Panc1 (cell line): ENCODE data around the gene FSHR. TPM values are rescaled to one million over a fixed set of nuclear protein-coding genes. Genes with fewer than 3 reads are reported as not detected.

Experiments
- ATAC-seq: fragments of 200-7000 bp; cut with Tn5 transposase; 2 replicates; pipeline ENCODE4 v1.9.1; 2020; ENCODE audit warnings: mild to moderate bottlenecking, moderate library complexity
- BruUV-seq: library from RNA; stranded (reverse); fragments of 400-500 nt; replicated peaks from 2 replicates; lab custom pipeline; 2021; lab: Mats Ljungman, UMichigan
- CTCF ChIA-PET: fragments of 300-600 bp; sonication (Branson Sonifier 250); formaldehyde crosslinking; loops from one replicate; lab custom pipeline; 2022; ENCODE audit warnings: antibody characterized with exemption; lab: Charles Lee
- POLR2A ChIA-PET: fragments of 300-600 bp; sonication (Branson Sonifier 250); formaldehyde crosslinking; loops from one replicate; lab custom pipeline; 2022; ENCODE audit warnings: antibody characterized with exemption; lab: Charles Lee
- DNase-seq: peaks from one replicate; pipeline ENCODE4 v3.0.0-alpha.2; 2010; ENCODE audit warnings: low read depth, low spot score
- H3K27ac ChIP-seq: 2 replicates; pipeline ENCODE4 v1.5.1; 2011; ENCODE audit warnings: mild to moderate bottlenecking, low read length, inconsistent platforms
- H3K27me3 ChIP-seq: fragments of 200-500 bp; sonication (Bioruptor generic); 2 replicates; pipeline ENCODE4 v1.6.0; 2014; ENCODE audit warnings: low read length, inconsistent platforms; ENCODE audit not compliant: control insufficient read depth, insufficient read depth
- H3K36me3 ChIP-seq: fragments of 200-500 bp; sonication (Bioruptor generic); 2 replicates; pipeline ENCODE4 v1.5.1; 2014; ENCODE audit warnings: inconsistent platforms, mild to moderate bottlenecking, low read length, moderate library complexity; ENCODE audit not compliant: control insufficient read depth, insufficient read depth
- H3K4me1 ChIP-seq: 2 replicates; pipeline ENCODE4 v1.5.1; 2011; ENCODE audit warnings: inconsistent platforms, mild to moderate bottlenecking, low read length, moderate library complexity; ENCODE audit not compliant: control insufficient read depth, insufficient read depth
- H3K4me3 ChIP-seq, 2 experiments: 2 replicates each; pipeline ENCODE4 v1.5.1; 2011 to 2012; ENCODE audit warnings: low read depth in 2 of 2, low read length in 2 of 2, mild to moderate bottlenecking in 2 of 2, inconsistent platforms in 1 of 2, moderate library complexity in 1 of 2
- H3K9me3 ChIP-seq: fragments of 200-500 bp; sonication (Bioruptor generic); 2 replicates; pipeline ENCODE4 v1.5.1; 2014; ENCODE audit warnings: low read depth, mild to moderate bottlenecking, inconsistent platforms, low read length, moderate library complexity; ENCODE audit not compliant: control insufficient read depth, insufficient read depth
- CTCF ChIP-seq: fragments of 450-650 bp; IDR thresholded peaks from 2 replicates; pipeline ENCODE4 v1.5.1; 2017; ENCODE audit warnings: mild to moderate bottlenecking
- POLR2AphosphoS5 ChIP-seq: IDR thresholded peaks from 2 replicates; pipeline ENCODE4 v1.6.1; 2012; ENCODE audit warnings: mild to moderate bottlenecking, low read depth, low read length, moderate library complexity
- REST ChIP-seq, 2 experiments: IDR thresholded peaks; 2 replicates each; pipeline ENCODE4 v1.6.1; 2011 to 2012; ENCODE audit warnings: low read depth in 2 of 2, control low read depth in 1 of 2, low read length in 1 of 2, mild to moderate bottlenecking in 1 of 2, moderate library complexity in 1 of 2; ENCODE audit not compliant: insufficient read depth in 1 of 2
- SIN3A ChIP-seq: IDR thresholded peaks from 2 replicates; pipeline ENCODE4 v1.6.1; 2012; ENCODE audit warnings: low read depth, mild to moderate bottlenecking, low read length, moderate library complexity, borderline replicate concordance; ENCODE audit not compliant: insufficient read depth
- TCF7L2 ChIP-seq: IDR thresholded peaks from 2 replicates; pipeline ENCODE4 v1.6.1; 2011; ENCODE audit warnings: mild to moderate bottlenecking, low read depth, low read length, inconsistent platforms
- in situ Hi-C: cut with HindIII; loops from 2 replicates; pipeline ENCODE4 v1.10.0; 2016; ENCODE audit warnings: low sequenced_read_pairs, low pct_unique_long_range_greater_than_20kb
- intact Hi-C: fragments of 100-400 bp; cut with micrococcal nuclease; formaldehyde crosslinking; loops from one replicate; pipeline ENCODE4 v1.10.0; 2022; ENCODE audit not compliant: unreplicated experiment
- total RNA-seq: library from RNA; stranded (reverse); gene quantifications from one replicate; pipeline ENCODE4 v1.2.1, GENCODE V29; 2021; ENCODE audit not compliant: unreplicated experiment

Gene FSHR
- total RNA-seq, 1 experiment from 2014 or later = not detected

- Histone ChIP-seq H3K9me3 (no peaks in the 10 kb centered on the region), H3K4me1 (no peaks in the 10 kb centered on the region), H3K27me3 (no peaks in the 10 kb centered on the region), H3K36me3 (no peaks in the 10 kb centered on the region), H3K4me3 (no peak overlapping the region), H3K27ac (no peak overlapping the region)
- POLR2A ChIA-PET = no interaction called here
- in situ Hi-C loops = no loop called here
- BruUV-seq = no TSS peak
- ATAC-seq (no peak), DNase-seq (no peak)
- TF ChIP-seq POLR2AphosphoS5 = no peak
- TF ChIP-seq SIN3A = no peak
- no peak for TF ChIP-seq TCF7L2
- no peak for TF ChIP-seq REST (IDR thresholded peaks at IDR 0.05; ENCODE audit: insufficient read depth in 1 of 2, low read depth in 2 of 2, low read length in 1 of 2)
- no peak for TF ChIP-seq CTCF
- CTCF ChIA-PET = no interaction called here
- intact Hi-C loops = no loop called here
Measured at GRCh38 chr2:49042488-49042887, 111.8 kb downstream of the FSHR start.

GRCh38 chr2:49041061-49041460 lies 113.3 kb downstream of the FSHR start:
- POLR2A ChIA-PET = no interaction called here
- no peak for DNase-seq
- intact Hi-C loops = no loop called here
- ATAC-seq = no peak
- no TSS peak for BruUV-seq
- no peaks in the 10 kb centered on the region for H3K9me3 ChIP-seq
- no peak overlapping the region for H3K27ac ChIP-seq
- H3K4me1 ChIP-seq = no peaks in the 10 kb centered on the region
- H3K27me3 ChIP-seq = no peaks in the 10 kb centered on the region
- in situ Hi-C loops = no loop called here
- CTCF ChIA-PET = no interaction called here
- H3K36me3 ChIP-seq = no peaks in the 10 kb centered on the region
- no peak overlapping the region for H3K4me3 ChIP-seq
- no peak for TF ChIP-seq TCF7L2
- TF ChIP-seq CTCF = no peak
- TF ChIP-seq POLR2AphosphoS5 = no peak
- TF ChIP-seq SIN3A = no peak
- no peak for TF ChIP-seq REST (IDR thresholded peaks at IDR 0.05; ENCODE audit: insufficient read depth in 1 of 2, low read depth in 2 of 2, low read length in 1 of 2)
